Measurements from ENCODE around the gene SPZ1. TPM values are rescaled to one million over a fixed set of nuclear protein-coding genes. Genes with fewer than 3 reads are reported as not detected.
"Not testable (repeated sequence)": the region's sequence is repeated elsewhere in the genome, so short reads cannot be mapped to it uniquely, and the experiment has no call there.

SPZ1 gene, protein sequence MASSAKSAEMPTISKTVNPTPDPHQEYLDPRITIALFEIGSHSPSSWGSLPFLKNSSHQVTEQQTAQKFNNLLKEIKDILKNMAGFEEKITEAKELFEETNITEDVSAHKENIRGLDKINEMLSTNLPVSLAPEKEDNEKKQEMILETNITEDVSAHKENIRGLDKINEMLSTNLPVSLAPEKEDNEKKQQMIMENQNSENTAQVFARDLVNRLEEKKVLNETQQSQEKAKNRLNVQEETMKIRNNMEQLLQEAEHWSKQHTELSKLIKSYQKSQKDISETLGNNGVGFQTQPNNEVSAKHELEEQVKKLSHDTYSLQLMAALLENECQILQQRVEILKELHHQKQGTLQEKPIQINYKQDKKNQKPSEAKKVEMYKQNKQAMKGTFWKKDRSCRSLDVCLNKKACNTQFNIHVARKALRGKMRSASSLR
- total RNA-seq = not detected

DNA sequence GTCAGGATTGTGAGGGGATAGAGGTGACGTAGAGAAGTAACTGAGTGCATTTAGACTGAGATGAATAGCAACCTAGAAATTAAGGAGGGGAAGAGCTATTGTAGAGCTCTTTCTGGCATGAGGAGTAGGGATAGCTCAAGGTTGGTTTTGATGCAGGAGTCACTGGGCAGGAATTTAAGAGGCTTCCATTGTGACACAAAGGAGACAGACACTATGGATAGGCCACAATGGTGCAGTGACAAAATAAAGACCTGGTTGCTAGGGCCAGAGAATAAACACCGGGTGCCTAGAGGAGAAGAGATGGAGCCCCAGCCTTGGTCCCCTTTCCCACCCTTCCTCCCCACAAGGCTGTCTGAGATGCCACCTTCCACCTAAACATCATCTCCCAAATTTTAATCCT lies at the start of gene SPZ1:
TSS of gene SPZ1 (plus strand) at position 301 of the 400 bp plus-strand sequence. CDS start 214 bp downstream, outside the sequence.
- intact Hi-C loops (cut with DNase I) = no loop called here

DNA sequence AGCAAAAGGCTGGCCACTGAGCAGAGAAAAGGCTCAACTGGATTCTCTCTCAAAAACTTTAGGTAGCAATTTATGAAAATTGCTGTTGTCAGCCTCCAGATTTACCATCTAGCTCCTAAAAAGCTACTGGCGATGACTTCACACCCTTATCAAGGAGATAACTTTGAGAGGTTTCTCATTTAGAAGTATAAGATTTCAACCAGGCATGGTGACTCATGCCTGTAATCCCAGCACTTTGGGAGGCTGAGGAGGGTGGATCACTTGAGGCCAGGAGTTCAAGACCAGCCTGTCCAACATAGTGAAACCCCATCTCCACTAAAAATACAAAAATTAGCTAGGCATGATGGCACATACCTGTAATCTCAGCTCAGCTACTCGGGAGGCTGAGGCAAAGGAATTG lies 49.3 kb upstream of the SPZ1 start:
- intact Hi-C loops (cut with DNase I) = loop anchor here (10.0 kb wide), 1 partner anchor 176 kb away; no protein-coding TSS in a partner anchor
- not testable (repeated sequence) for DNase-seq (ENCODE audit: low spot score); ATAC-seq

More for the DNA sequence above, at the start of gene SPZ1:
- DNase-seq (ENCODE audit: low spot score) (no peak), ATAC-seq (no peak)

DNA sequence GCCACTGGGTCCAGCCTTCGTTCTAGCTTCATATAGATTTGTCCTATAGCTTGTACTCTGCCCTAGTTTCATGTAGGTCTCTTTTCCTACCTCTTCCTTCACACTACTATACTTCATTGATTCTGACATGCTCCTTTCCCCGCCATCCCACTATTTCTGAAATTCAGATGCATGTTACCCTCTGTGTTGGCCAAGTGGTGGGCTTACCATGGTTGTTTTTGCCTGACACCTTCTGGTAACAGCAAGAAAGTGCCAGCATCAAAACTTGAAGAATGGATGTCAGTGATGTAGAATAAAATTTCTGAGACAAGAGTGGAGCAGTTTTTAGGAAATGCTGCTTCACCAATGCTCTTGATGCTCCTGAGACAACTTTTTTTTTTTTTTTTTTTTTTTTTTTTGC lies 44.5 kb upstream of the SPZ1 start:
- intact Hi-C loops (cut with DNase I) = loop anchor here (10.0 kb wide), 1 partner anchor 181 kb away; no protein-coding TSS in a partner anchor
- ATAC-seq (peak; percentile 65), DNase-seq (ENCODE audit: low spot score) (no peak)

DNA sequence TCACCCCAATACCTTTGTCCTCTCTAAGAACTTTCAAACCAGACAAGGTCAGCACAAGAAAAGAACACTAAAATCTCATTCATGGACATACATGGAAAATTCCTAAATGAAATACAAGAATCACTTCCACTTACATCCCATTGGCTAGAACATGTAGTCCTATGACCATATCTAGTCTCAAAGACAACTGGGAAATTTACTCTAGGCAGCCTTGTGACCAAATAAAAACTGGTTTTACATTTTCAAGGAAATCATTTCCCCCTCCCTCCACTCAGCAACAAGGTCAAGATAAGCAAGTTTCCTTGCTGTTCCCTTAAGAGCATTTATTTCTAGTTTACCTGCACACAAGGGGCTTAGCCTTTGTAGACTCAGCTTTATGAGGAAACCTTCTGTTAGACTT lies 43.6 kb upstream of the SPZ1 start:
- ATAC-seq = no peak
- intact Hi-C loops (cut with DNase I) = loop anchor here (10.0 kb wide), 1 partner anchor 181 kb away; no protein-coding TSS in a partner anchor

DNA sequence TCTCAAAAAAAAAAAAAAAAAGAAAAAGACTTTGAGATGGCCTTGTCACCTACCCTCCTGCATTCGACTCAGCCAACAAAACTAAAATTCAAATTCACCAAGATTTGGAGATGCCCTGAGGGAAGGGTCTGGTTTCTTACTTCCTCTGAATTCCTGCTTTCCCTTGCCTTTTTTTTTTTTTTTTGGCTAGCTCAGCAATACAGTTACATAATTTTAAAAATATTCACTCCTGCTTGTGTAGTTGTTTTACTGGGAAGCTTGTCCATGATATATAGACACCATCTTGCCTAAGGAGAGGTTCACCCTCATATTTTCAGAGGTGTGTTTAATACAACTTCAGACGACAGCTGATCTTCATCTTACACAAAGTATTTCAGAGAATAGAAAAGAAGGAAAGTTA lies 42.6 kb upstream of the SPZ1 start:
- no peak for ATAC-seq
- intact Hi-C loops (cut with DNase I) = loop anchor here (10.0 kb wide), 1 partner anchor 182 kb away; no protein-coding TSS in a partner anchor
- no peak for DNase-seq (ENCODE audit: low spot score)

More for the DNA sequence above, 43.6 kb upstream of the SPZ1 start:
- no peak for DNase-seq (ENCODE audit: low spot score)

DNA sequence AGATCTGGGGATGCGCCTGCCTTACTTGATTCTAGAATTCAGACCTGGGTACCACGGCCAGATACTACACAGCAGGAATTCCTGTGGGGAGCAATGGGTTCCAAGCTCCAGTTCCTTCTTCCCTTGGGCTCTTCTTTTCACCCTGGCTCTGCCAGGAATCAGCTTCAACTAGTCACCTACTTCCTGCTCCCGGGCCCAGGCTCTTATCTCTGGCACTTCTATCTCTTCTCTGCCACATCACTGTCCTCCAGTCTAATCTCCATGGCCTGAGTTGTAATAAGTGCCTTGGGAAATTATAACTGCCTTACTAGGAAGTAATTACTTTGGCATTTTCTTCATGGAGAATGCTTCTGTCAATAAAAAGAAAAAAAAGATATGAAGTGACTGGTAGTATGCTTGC lies 37.7 kb upstream of the SPZ1 start:
- intact Hi-C loops (cut with DNase I) = no loop called here
- ATAC-seq (no peak), DNase-seq (ENCODE audit: low spot score) (no peak)

DNA sequence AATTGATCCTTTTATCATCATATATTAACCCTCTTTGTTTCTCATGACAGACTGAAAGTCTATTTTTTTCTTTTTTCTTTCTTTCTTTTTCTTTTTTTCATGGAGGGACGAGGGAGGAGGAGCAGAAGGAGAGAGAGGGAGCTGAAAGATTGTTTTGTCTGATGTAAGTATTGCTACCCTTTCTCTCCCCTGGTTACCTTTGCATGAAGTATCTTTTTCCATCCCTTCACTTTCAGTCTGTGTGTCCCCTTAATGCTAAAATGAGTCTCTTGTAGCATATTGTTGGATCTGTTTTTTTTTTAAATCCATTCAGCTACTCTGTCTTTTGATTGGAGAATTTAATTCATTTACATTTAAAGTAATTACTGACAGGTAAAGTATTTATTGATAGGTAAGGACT lies 36.4 kb upstream of the SPZ1 start:
- no peak for DNase-seq (ENCODE audit: low spot score)
- intact Hi-C loops (cut with DNase I) = no loop called here
- ATAC-seq = no peak

DNA sequence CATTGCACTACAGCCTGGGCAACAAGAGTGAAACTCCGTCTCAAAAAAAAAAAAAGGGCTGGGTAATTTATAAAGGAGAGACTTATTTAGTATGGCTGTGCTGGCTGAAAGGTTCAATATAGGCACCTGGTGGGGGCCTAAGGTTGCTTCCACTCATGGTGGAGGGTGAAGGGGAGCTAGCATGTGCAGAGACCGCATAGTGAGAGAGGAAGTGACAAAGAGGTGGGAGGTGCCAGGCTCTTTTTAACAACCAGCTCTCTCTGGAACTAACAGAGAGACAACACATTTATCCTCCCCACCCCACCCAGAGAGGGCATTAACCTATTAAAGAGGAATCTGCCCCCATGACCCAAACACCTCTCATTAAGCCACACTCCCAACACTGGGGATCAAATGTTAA lies 35.1 kb upstream of the SPZ1 start:
- DNase-seq (ENCODE audit: low spot score) = no peak
- intact Hi-C loops (cut with DNase I) = no loop called here

DNA sequence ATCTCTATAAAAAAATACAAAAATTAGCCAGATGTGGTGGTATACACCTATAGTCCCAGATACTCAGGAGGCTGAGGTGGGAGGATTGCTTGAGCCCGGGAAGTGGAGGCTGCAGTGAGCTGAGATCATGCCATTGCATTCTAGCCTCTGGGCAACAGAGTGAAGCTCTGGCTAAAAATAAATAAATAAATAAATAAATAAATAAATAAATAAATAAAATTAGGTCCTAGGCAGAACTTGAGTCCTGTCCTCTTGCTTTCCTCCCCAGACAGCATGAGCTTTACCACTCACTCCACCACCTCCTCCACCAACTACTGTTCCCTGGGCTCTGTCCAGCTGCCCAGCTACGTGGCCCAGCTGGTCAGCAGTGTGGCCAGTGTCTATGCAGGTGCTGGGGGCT lies 31.6 kb upstream of the SPZ1 start:
- ATAC-seq (no peak), DNase-seq (ENCODE audit: low spot score) (no peak)
- intact Hi-C loops (cut with DNase I) = no loop called here

More for the DNA sequence above, 35.1 kb upstream of the SPZ1 start:
- no peak for ATAC-seq

DNA sequence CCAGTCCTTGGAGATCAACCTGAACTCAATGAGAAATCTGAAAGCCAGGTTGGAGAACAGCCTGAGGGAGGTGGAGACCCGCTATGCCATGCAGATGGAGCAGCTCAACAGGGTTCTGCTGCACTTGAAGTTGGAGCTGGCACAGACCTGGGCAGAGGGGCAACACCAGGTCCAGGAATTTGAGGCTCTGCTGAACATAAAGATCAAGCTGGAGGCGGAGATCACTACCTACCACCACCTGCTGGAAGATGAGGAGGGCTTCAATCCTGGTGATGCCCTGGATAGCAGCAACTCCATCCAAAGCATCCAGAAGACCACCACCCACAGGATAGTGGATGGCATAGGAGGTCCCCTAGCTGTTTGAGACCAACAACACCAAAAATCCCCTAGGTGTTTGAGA lies 30.5 kb upstream of the SPZ1 start:
- no peak for DNase-seq (ENCODE audit: low spot score)
- intact Hi-C loops (cut with DNase I) = no loop called here
- no peak for ATAC-seq

DNA sequence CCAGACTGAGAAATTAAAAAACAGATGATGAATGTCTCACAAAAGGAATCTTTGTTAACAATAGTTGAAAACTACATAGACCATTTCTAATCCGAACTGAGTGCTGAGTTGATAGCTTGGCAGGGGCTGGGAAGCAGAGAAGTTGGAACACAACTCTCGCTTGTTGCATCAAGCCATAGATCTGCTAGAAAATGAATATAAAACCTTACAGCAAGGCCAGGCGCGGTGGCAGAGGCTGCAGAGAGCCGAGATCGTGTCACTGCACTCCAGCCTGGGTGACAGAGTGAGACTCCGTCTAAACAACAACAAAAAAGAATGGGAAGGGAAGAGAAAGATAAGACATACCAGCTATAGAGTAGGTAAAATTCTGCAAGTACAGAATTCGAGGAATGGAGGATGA lies 28.0 kb upstream of the SPZ1 start:
- intact Hi-C loops (cut with DNase I) = no loop called here
- DNase-seq (ENCODE audit: low spot score) (no peak), ATAC-seq (no peak)

DNA sequence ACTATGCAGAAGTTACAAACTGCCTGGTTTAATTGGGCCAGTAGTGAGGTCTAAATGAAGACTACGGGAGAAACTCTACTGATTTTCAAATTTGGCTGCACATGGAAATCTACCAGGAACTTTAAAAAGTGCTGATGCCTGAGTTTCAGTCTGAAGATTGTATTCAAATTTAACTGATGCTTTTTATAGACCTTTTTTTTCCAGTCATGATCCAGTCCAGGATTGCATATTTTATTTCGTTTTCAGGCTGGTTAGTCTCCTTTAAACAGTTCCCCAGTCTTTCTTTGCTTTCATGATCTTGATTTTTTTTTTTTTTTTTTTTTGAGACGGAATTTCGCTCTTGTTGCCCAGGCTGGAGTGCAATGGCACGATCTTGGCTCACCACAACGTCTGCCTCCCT lies 23.7 kb upstream of the SPZ1 start:
- DNase-seq (ENCODE audit: low spot score) (no peak), ATAC-seq (no peak)
- intact Hi-C loops (cut with DNase I) = no loop called here

DNA sequence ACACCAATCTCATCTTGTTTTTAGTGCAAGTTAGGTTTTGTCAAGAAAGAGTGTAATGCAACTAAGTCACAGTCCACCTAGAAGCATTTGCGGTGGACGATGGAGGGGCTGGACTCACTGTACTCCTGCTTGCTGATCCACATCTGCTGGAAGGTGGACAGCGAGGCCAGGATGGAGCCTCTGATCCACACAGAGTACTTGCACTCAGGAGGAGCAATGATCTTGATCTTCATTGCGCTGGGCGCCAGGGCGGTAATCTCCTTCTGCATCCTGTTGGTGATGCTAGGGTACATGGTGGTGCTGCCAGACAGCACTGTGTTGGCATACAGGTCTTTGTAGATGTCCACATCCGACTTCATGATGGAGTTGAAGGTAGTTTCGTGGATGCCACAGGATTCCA lies 20.2 kb upstream of the SPZ1 start:
- DNase-seq (ENCODE audit: low spot score) (no peak), ATAC-seq (no peak)
- intact Hi-C loops (cut with DNase I) = no loop called here

DNA sequence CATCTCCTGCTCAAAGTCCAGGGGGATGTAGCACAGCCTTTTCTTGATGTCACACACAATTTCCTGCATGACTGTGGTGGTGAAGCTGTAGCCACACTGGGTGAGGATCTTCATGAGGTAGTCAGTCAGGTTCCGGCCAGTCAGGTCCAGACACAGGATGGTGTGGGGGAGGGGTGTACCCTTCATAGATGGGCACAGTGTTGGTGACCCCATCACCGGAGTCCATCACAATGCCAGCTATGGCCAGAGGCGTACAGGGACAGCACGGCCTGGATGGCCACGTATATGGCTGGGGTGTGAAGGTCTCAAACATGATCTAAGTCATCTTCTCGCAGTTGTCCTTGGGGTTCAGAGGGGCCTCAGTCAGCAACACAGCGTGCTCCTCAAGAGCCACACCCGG lies 19.7 kb upstream of the SPZ1 start:
- intact Hi-C loops (cut with DNase I) = loop anchor here (10.0 kb wide), 1 partner anchor 205 kb away; no protein-coding TSS in a partner anchor
- ATAC-seq (no peak), DNase-seq (ENCODE audit: low spot score) (no peak)

DNA sequence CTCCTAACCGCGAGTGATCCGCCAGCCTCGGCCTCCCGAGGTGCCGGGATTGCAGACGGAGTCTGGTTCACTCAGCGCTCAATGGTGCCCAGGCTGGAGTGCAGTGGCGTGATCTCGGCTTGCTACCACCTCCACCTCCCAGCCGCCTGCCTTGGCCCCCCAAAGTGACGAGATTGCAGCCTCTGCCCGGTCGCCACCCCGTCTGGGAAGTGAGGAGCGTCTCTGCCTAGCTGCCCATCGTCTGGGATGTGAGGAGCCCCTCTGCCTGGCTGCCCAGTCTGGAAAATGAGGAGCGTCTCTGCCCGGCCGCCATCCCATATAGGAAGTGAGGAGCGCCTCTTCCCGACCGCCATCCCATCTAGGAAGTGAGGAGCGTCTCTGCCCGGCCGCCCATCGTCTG lies 19.0 kb upstream of the SPZ1 start:
- intact Hi-C loops (cut with DNase I) = loop anchor here (10.0 kb wide), 1 partner anchor 206 kb away; no protein-coding TSS in a partner anchor
- DNase-seq (ENCODE audit: low spot score); ATAC-seq: not testable (repeated sequence)

DNA sequence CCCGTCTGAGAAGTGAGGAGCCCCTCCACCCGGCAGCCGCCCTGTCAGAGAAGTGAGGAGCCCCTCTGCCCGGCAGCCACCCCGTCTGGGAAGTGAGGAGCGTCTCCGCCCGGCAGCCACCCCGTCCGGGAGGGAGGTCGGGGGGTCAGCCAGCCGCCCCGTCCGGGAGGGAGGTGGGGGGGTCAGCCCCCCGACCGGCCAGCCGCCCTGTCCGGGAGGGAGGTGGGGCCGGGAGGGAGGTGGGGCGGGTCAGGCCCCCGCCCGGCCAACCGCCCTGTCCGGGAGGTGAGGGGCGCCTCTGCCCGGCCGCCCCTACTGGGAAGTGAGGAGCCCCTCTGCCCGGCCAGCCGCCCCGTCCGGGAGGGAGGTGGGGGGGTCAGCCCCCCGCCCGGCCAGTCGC lies 18.5 kb upstream of the SPZ1 start:
- intact Hi-C loops (cut with DNase I) = loop anchor here (10.0 kb wide), 1 partner anchor 207 kb away; no protein-coding TSS in a partner anchor
- DNase-seq (ENCODE audit: low spot score); ATAC-seq: not testable (repeated sequence)

DNA sequence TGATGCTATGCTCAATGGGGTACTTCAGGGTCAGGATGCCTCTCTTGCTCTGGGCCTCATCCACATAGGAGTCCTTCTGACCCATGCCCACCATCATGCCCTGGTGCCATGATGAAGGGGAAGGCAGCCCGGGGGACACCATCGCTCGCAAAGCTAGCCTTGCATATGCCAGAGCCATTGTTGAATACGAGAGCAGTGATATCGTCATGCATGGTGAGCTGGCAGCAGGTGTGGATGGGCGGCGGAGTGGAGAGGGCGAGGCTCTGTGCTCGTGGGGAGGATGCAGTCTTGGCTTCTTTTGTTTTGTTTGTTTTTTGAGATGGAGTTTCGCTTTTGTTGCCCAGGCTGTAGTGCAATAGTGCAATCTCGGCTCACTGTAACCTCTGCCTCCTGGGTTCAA lies 17.2 kb upstream of the SPZ1 start:
- DNase-seq (ENCODE audit: low spot score) (no peak), ATAC-seq (no peak)
- intact Hi-C loops (cut with DNase I) = loop anchor here (10.0 kb wide), 1 partner anchor 208 kb away; no protein-coding TSS in a partner anchor

DNA sequence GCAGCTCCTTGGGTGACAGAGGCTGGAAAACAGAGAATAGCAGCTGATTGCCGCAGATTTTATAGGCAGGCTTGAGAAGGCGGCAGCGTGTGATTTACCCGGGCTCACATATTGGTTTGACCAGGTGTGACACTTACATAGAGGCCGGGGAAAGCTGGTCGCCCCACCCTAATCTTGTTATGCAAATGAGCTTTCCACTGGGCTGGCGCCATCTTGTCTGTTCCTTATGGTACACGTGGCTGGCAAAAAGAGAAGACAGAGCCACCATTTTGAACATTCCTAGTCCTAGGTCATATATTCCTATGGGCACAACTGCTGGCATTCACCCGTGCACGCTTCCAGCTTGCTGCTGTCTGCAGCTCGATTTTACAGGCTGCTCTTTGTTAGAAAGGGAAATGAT lies 11.3 kb upstream of the SPZ1 start:
- no peak for DNase-seq (ENCODE audit: low spot score)
- no peak for ATAC-seq
- intact Hi-C loops (cut with DNase I) = loop anchor here (10.0 kb wide), 1 partner anchor 214 kb away; no protein-coding TSS in a partner anchor

DNA sequence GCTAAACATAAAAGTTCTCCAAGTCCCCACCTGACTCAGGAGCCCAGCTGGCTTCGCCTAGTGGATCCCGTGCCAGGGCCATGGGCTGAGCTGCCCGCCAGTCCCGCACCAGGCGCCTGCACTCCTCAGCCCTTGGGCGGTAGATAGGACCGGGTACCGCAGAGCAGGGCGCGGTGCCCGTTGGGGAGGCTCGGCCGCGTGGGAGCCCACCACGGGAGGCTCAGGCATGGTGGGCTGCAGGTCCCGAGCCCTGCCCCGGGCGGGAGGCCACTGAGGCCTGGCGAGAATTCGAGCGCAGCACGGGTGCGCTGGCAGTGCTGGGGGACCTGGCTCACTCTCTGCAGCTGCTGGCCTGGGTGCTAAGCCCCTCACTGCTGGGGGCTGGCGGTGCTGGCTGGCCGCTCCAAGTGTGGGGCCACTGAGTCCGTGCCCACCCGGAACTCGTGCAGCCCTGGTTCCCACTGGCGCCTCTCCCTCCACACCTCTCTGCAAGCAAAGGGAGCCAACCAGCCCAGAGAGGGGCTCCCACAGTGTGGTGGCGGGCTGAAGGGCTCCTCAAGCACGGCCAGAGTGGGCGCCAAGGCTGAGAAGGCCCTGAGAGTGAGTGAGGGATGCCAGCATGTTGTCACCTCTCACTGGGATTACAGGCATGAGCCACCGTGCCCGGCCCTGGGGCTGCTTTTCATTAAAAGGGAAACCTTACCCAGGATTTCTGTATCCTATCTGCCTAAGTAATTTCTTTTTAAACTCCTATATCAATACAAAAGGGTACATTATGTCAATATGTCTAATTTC lies 9.7 kb upstream of the SPZ1 start:
- ATAC-seq (no peak), DNase-seq (ENCODE audit: low spot score) (no peak)
- intact Hi-C loops (cut with DNase I) = loop anchor here (10.0 kb wide), 1 partner anchor 215 kb away; no protein-coding TSS in a partner anchor

All from sciatic nerve (tissue), 2 donors.